Measurements from ENCODE around the gene GRK3.

- TF ChIP-seq POLR2A (IDR thresholded peaks at IDR 0.05) (no peak), CTCF (IDR thresholded peaks at IDR 0.05 in 4 of 5, conservative IDR thresholded peaks at IDR 0.05 in 1 of 5) (no peak)
Observed at GRCh38 chr22:25572708-25573171, 8.3 kb downstream of the GRK3 start.

Data from gastrocnemius medialis (tissue), 4 donors.